Thyroid gland (tissue), 4 donors: ENCODE results near the gene SGCA. TPM values are rescaled to one million over a fixed set of nuclear protein-coding genes. Genes with fewer than 3 reads are reported as not detected.

Source experiments
- DNase-seq, 2 donors: peaks; one replicate each; pipeline ENCODE4 v3.0.0-alpha.2; 2019
- H3K27ac ChIP-seq, 3 donors: fragments of 200-600 bp; sonication (generic); 1 replicate in 2 of 3; 2 replicates in 1 of 3; pipeline ENCODE4 v1.5.1; 2016 to 2019; ENCODE audit warnings: mild to moderate bottlenecking in 1 of 3, moderate library complexity in 1 of 3
- H3K27me3 ChIP-seq: fragments of 200-600 bp; sonication (generic); one replicate; pipeline ENCODE4 v1.5.1; 2019
- H3K36me3 ChIP-seq, 2 donors: fragments of 200-600 bp; sonication (generic); one replicate each; pipeline ENCODE4 v1.5.1; 2016 to 2019
- H3K4me1 ChIP-seq, 2 donors: fragments of 200-600 bp; sonication (generic); one replicate each; pipeline ENCODE4 v1.5.1; 2017 to 2019
- H3K4me3 ChIP-seq, 3 donors: fragments of 200-600 bp; sonication (generic); replicated peaks in 1 of 3; 1 replicate in 2 of 3; 2 replicates in 1 of 3; pipeline ENCODE4 v1.5.1; 2016; ENCODE audit warnings: mild to moderate bottlenecking in 1 of 3
- H3K9me3 ChIP-seq: fragments of 200-600 bp; sonication (generic); one replicate; pipeline ENCODE4 v1.5.1; 2017
- POLR2A ChIP-seq, 2 donors: fragments of 450-650 bp; IDR thresholded peaks; one replicate each; pipeline ENCODE4 v1.6.1; 2017; ENCODE audit warnings: antibody characterized with exemption in 2 of 2, mild to moderate bottlenecking in 2 of 2, moderate library complexity in 1 of 2
- WGBS, 2 donors: methylation state at CpG; one replicate each; pipeline ENCODE4 v1.1.5; 2017; 5-methylcytosine and 5-hydroxymethylcytosine counted together
- intact Hi-C: fragments of 100-400 bp; cut with DNase I; formaldehyde crosslinking; loops from one replicate; pipeline ENCODE4 v1.15.1; 2023
- total RNA-seq, 4 donors: library from RNA; depleted of rRNA; stranded (reverse); fragments of >200 nt; gene quantifications; one replicate each; pipeline ENCODE4 v1.2.3, GENCODE V29; 2016
- TF ChIP-seq, protein P1 (sequence below), 6 experiments: fragments of 200-600 bp in 3 of 6; fragments of 450-650 bp in 3 of 6; sonication (generic) in 3 of 6; IDR thresholded peaks; one replicate each; pipeline ENCODE4 v1.5.1; 2016 to 2019; ENCODE audit warnings: antibody characterized with exemption in 6 of 6, mild to moderate bottlenecking in 2 of 6, inconsistent platforms in 1 of 6, moderate library complexity in 1 of 6

Gene SGCA
- total RNA-seq, 4 donors from 2014 or later = 2.0 TPM; not detected in 3

DNA sequence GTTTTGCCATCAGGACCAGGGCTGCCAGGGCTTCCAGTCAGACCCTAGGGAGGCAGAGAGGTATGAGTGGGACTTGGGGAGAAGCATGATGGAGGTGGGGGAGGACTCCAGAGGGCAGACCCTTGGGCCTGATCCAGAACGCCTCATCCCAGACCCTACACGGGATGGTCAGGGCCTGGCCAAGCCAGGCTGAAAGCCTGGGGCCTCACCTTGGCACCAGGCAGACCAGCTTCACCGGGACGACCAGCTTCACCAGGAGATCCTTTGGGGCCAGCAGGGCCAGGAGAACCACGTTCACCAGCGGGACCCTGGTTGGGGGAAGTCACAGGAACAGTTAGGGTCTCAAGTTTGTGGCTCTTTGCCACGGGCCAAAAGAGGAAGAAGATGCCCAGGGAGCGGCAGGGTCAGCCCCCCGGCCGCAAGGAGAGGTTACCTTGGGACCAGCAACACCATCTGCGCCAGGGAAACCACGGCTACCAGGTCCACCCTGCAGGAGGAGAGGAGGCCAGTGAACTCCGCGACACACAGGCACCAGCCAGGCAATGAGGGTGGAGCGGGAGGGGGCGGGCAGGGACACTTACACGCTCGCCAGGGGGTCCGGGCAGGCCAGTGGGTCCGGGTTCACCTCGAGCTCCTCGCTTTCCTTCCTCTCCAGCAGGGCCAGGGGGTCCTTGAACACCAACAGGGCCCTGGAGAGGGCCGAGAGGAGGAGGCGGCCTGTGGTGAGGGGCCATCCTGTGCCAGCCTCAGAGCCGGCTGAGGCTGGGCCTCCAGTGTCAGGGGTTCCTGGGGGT, 28.5 kb downstream of the SGCA start:
- H3K27me3 ChIP-seq = no peaks in the 10 kb centered on the region
- peaks cover 3 to 11% of the 10 kb centered on the region in 2 donors for H3K4me1 ChIP-seq
- H3K36me3 ChIP-seq = peaks cover 0 to 37% of the 10 kb centered on the region in 2 donors
- H3K4me3 ChIP-seq = no peak overlapping the region
- DNase-seq = no peak
- H3K27ac ChIP-seq = no peak overlapping the region
- intact Hi-C loops = no loop called here
- TF ChIP-seq, protein P1, sequence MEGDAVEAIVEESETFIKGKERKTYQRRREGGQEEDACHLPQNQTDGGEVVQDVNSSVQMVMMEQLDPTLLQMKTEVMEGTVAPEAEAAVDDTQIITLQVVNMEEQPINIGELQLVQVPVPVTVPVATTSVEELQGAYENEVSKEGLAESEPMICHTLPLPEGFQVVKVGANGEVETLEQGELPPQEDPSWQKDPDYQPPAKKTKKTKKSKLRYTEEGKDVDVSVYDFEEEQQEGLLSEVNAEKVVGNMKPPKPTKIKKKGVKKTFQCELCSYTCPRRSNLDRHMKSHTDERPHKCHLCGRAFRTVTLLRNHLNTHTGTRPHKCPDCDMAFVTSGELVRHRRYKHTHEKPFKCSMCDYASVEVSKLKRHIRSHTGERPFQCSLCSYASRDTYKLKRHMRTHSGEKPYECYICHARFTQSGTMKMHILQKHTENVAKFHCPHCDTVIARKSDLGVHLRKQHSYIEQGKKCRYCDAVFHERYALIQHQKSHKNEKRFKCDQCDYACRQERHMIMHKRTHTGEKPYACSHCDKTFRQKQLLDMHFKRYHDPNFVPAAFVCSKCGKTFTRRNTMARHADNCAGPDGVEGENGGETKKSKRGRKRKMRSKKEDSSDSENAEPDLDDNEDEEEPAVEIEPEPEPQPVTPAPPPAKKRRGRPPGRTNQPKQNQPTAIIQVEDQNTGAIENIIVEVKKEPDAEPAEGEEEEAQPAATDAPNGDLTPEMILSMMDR (IDR thresholded peaks at IDR 0.05) = no peak
- TF ChIP-seq POLR2A (IDR thresholded peaks at IDR 0.05) = no peak
- 87 to 89% methylated on average over 9 to 16 of the region's 25 CpGs for WGBS, 2 donors
- H3K9me3 ChIP-seq = no peaks in the 10 kb centered on the region

DNA sequence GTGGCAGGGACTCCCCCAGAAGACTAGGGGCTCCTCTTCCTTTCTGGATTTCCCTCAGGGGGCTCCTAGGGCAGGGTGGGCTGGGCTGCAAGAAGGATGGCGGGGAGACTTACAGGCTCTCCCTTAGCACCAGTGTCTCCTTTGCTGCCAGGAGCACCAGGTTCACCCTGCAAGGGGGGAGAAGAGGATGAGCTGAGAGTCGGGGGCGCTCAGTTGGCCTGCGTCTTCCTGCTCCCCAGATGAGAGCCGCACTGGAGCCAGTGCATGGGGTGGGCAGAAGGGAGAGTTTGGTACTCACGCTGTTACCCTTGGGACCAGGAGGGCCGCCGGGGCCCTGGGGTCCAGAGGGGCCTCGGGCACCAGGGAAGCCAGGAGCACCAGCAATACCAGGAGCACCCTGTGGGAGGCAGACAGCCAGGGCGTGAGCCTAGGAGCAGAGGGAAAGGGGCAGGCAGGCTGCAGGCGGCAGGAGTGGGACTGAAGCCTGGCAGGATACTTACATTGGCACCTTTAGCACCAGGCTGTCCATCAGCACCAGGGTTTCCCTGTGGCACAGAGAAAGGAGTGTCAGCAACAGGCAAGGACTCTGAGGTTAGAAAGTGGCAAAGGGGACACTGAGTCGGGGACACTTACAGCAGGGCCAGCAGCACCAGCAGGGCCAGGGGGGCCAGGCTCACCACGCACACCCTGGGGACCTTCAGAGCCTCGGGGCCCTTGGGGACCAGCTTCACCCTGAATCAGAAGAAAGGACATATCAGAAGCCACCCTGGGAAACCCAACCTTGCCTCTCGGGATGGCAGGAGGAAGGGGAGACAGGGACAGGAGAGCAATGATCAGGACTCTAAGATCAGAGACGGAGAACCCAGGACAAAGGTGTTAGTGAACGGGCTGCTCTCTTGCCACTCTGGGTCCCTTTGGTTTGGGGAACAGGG, 29.4 kb downstream of the SGCA start:
- Histone ChIP-seq H3K4me1 (peaks cover 7 to 20% of the 10 kb centered on the region in 2 donors), H3K27me3 (no peaks in the 10 kb centered on the region), H3K9me3 (no peaks in the 10 kb centered on the region), H3K36me3 (peaks cover 0 to 33% of the 10 kb centered on the region in 2 donors), H3K4me3 (no peak overlapping the region), H3K27ac (no peak overlapping the region)
- no peak for TF ChIP-seq POLR2A (IDR thresholded peaks at IDR 0.05)
- TF ChIP-seq, protein P1 (IDR thresholded peaks at IDR 0.05) = no peak
- no peak for DNase-seq
- intact Hi-C loops = no loop called here
- WGBS, 2 donors = 81 to 83% methylated on average over 8 to 15 of the region's 17 CpGs

DNA sequence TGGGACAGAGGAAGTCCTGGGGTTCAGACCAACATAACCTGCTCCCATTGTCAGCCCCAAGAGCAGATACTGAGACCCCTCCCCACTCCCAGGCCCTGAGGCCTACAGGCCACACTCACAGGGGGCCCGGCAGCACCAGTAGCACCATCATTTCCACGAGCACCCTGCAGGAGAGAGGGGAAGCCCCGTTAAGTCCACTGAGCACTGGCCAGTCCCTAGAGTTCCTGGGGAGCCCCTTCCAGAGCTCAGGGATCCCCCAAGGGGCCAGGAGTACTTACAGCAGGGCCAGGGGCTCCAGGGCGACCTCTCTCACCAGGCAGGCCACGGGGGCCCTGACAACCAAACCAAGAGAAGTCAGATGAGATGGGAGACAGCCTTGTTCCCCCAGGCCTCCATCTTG, 30.2 kb downstream of the SGCA start:
- Histone ChIP-seq H3K27me3 (peaks cover 2% of the 10 kb centered on the region), H3K9me3 (no peaks in the 10 kb centered on the region), H3K36me3 (peaks cover 0 to 30% of the 10 kb centered on the region in 2 donors), H3K27ac (peak overlapping the region in 1 of 3 donors; percentile 12), H3K4me1 (peaks cover 10 to 25% of the 10 kb centered on the region in 2 donors), H3K4me3 (no peak overlapping the region)
- intact Hi-C loops = no loop called here
- DNase-seq = no peak
- 88 to 93% methylated on average over 2 of the region's 5 CpGs for WGBS, 2 donors
- no peak for TF ChIP-seq POLR2A (IDR thresholded peaks at IDR 0.05)
- TF ChIP-seq, protein P1 (IDR thresholded peaks at IDR 0.05) = no peak

DNA sequence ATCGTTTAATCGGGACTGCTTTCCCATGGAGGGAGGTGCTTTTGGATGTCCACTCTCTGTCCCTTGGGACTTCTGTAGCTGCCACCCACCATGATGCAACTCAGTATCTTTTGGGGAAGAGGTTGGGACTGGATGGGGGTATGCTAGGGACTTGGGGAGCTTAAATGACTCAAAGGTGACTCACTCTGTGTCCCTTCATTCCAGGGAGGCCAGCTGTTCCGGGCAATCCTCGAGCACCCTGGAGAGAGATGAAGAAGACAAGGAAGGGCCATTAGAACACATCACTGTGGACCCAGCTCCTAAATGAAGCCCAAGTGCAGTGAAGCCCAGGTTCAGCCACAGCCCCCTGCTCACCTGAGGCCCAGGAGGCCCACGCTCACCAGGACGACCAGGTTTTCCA, 31.0 kb downstream of the SGCA start:
- DNase-seq = no peak
- H3K27ac ChIP-seq = no peak overlapping the region
- no peak for TF ChIP-seq POLR2A (IDR thresholded peaks at IDR 0.05)
- TF ChIP-seq, protein P1 (IDR thresholded peaks at IDR 0.05) = no peak
- peaks cover 0 to 30% of the 10 kb centered on the region in 2 donors for H3K36me3 ChIP-seq
- 75 to 80% methylated on average over 6 of the region's 6 CpGs for WGBS, 2 donors
- peaks cover 12 to 29% of the 10 kb centered on the region in 2 donors for H3K4me1 ChIP-seq
- no peak overlapping the region for H3K4me3 ChIP-seq
- H3K9me3 ChIP-seq = no peaks in the 10 kb centered on the region
- peaks cover 10% of the 10 kb centered on the region for H3K27me3 ChIP-seq
- intact Hi-C loops = no loop called here
